Measurements from ENCODE around the gene DONSON.

DNA sequence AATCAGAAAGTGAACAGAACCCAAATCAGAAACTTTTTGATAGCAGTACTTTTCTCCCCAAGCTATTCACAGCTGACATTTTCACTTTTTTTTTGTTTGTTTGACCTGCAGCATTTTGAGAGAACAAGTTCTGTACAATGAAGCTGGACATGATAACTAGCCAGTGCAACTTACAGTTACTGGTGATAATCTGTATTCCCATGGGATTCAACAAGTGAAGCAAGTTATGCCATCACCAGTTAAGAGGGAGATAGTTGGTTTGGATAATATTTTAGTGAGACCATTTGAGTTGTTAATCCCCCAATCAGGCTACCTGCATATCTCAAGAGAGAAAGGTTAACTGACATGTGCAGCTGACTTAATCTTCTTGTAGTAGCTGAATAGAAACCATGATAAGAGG is 27.5 kb downstream of the DONSON start:
- TF ChIP-seq NR2C1 (IDR thresholded peaks at IDR 0.05) (no peak), NR2C1 (tag; IDR thresholded peaks at IDR 0.05) (no peak), MTA3 (IDR thresholded peaks at IDR 0.05; ENCODE audit: borderline replicate concordance) (no peak), TARDBP (IDR thresholded peaks at IDR 0.05) (no peak), EZH2 (IDR thresholded peaks at IDR 0.05; ENCODE audit: borderline replicate concordance, low read depth, low read length) (no peak), ELF1 (tag; IDR thresholded peaks at IDR 0.05) (no peak), NFE2L1 (tag; IDR thresholded peaks at IDR 0.05; ENCODE audit: borderline replicate concordance, low read depth) (no peak), FOXK1 (CRISPR knock-in tag; IDR thresholded peaks at IDR 0.05; ENCODE audit: borderline replicate concordance) (no peak), SNIP1 (IDR thresholded peaks at IDR 0.05; ENCODE audit: low read depth) (no peak), JUN (IDR thresholded peaks at IDR 0.05; ENCODE audit: borderline replicate concordance, low read depth, low read length) (no peak), JUN (CRISPR knock-in tag; IDR thresholded peaks at IDR 0.05; ENCODE audit: borderline replicate concordance) (no peak), MYNN (IDR thresholded peaks at IDR 0.05) (no peak), MYNN (CRISPR knock-in tag; IDR thresholded peaks at IDR 0.05) (no peak)
- TF ChIP-seq, protein P1, sequence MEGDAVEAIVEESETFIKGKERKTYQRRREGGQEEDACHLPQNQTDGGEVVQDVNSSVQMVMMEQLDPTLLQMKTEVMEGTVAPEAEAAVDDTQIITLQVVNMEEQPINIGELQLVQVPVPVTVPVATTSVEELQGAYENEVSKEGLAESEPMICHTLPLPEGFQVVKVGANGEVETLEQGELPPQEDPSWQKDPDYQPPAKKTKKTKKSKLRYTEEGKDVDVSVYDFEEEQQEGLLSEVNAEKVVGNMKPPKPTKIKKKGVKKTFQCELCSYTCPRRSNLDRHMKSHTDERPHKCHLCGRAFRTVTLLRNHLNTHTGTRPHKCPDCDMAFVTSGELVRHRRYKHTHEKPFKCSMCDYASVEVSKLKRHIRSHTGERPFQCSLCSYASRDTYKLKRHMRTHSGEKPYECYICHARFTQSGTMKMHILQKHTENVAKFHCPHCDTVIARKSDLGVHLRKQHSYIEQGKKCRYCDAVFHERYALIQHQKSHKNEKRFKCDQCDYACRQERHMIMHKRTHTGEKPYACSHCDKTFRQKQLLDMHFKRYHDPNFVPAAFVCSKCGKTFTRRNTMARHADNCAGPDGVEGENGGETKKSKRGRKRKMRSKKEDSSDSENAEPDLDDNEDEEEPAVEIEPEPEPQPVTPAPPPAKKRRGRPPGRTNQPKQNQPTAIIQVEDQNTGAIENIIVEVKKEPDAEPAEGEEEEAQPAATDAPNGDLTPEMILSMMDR (IDR thresholded peaks at IDR 0.05 in 2 of 3, conservative IDR thresholded peaks at IDR 0.05 in 1 of 3; ENCODE audit: insufficient read depth in 2 of 3, low read depth in 1 of 3, low read length in 3 of 3) = no peak
- TF ChIP-seq, protein P2, sequence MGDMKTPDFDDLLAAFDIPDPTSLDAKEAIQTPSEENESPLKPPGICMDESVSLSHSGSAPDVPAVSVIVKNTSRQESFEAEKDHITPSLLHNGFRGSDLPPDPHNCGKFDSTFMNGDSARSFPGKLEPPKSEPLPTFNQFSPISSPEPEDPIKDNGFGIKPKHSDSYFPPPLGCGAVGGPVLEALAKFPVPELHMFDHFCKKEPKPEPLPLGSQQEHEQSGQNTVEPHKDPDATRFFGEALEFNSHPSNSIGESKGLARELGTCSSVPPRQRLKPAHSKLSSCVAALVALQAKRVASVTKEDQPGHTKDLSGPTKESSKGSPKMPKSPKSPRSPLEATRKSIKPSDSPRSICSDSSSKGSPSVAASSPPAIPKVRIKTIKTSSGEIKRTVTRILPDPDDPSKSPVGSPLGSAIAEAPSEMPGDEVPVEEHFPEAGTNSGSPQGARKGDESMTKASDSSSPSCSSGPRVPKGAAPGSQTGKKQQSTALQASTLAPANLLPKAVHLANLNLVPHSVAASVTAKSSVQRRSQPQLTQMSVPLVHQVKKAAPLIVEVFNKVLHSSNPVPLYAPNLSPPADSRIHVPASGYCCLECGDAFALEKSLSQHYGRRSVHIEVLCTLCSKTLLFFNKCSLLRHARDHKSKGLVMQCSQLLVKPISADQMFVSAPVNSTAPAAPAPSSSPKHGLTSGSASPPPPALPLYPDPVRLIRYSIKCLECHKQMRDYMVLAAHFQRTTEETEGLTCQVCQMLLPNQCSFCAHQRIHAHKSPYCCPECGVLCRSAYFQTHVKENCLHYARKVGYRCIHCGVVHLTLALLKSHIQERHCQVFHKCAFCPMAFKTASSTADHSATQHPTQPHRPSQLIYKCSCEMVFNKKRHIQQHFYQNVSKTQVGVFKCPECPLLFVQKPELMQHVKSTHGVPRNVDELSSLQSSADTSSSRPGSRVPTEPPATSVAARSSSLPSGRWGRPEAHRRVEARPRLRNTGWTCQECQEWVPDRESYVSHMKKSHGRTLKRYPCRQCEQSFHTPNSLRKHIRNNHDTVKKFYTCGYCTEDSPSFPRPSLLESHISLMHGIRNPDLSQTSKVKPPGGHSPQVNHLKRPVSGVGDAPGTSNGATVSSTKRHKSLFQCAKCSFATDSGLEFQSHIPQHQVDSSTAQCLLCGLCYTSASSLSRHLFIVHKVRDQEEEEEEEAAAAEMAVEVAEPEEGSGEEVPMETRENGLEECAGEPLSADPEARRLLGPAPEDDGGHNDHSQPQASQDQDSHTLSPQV (IDR thresholded peaks at IDR 0.05) = no peak
